UCSD-AML1 (cell line): ENCODE data around the gene PPP1R36.

Source experiments
- DNase-seq: peaks from one replicate; lab custom pipeline; 2025; ENCODE audit not compliant: unreplicated experiment; lab: John Stamatoyannopoulos, UW

Gene PPP1R36, protein sequence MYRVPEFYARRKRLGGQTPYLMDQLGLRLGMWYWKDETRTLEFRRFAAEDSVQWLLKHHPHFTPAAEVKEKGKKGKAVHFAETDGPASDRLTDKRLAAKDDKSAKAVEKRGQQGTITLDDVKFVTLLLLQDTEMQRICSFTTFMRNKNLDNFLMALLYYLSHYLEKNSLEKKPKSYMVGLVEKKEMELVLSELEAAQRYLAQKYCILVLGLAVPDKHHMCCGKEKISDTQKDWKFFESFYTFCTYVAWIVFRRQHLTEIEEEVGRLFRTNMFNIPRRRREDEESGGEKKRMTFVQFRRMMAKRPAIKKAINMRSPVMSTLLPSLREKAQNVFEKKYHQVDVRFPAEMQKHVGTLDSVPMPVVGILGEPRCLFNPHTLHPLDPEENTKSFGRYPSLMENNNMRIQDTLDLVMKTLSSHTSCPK

DNA sequence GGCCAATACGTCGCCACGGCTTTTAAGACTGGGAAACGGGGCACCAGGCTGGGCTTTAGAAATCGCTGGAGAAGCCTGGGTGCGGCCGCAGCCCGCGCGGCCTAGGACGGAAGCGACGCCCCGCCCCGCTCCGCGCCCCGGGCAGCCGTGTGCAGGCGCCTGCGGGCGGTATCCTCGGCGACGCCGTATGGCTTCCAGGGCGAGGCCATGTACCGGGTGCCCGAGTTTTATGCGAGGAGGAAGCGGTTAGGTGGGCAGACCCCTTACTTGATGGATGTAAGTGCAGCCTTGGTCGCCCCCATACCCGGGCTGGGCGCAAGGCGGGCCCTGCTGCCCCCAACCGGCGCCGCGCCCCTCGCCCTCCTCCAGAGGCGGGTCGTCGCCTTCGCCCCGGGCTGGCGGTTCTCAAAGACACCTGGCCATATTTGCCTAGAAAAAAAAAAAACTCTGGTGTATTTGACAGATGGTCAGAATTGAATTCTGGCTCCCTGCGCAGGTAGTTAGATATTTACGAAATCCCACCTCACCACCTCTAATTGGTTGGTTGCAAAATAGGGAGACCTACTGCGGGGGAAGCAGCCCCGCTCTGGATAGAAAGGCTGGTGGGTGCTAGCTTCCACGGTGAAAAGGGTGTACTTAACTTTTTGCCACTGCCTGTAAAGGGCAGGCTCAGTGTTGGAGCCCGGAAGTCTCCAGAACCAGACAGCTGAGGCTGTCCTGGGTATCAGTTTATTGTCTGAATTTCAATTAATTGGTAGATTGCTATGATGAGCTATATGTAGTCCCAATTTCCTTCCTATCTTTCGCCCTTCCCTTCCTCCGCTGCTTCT, at the start of gene PPP1R36:
Gene PPP1R36 (plus strand): TSS at position 171 of the 830 bp plus-strand sequence. CDS start 37 bp downstream, at position 208.
- peak; percentile 20 for DNase-seq

DNA sequence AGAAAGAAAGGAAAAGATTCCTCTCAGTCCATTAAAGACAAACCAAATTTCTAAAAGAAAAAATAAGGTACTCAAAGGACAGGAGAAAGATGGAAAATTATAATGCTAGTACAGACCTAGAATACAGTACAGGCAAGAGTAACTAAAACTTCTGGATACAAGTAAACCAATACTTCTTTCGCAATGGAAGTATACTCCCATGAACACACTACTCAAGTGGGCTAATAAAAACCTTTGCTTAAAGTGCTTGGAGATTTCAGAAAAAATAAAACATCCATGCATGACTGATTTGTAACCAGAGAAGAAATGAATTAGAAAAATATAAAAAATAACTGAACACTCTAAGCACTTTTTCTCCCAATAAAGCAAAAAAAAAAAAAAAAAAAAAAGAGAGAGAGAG, 49.7 kb upstream of the PPP1R36 start:
- DNase-seq = no peak

DNA sequence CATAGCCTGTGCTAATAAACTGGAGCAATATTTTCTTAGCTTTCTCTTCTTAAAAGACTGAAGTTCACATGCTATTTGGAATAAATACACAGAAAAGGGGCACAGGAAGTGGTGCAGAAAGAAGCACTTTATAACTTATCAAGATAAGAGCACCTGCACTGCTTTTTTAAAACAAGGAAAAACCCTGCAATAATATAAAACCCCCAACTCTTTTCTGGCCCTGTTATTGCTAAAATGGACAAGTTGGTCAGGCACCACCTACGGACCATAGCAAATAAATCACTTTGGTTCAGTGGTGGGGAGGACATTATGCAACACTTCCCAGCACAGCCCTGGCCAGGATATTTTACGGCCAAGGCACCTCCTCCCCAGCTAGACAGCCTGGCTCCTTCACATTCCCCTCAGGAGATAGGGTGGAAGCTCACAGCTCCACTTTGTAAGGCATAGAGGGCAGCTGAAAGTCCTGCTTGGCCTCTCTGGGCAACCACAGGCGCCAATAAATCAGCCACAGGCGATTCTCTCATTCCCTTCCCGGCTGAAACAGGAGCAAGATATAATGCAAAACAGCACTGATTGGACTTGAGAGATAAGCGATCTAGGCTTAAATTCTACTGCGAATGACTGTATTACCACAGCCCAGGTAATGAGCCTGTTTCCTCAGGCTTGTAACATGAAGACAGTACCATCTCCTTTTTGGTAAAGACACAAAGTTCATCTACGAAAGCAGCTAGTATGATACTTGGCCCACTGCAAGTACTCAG, 48.2 kb upstream of the PPP1R36 start:
- peak; percentile 25 for DNase-seq

DNA sequence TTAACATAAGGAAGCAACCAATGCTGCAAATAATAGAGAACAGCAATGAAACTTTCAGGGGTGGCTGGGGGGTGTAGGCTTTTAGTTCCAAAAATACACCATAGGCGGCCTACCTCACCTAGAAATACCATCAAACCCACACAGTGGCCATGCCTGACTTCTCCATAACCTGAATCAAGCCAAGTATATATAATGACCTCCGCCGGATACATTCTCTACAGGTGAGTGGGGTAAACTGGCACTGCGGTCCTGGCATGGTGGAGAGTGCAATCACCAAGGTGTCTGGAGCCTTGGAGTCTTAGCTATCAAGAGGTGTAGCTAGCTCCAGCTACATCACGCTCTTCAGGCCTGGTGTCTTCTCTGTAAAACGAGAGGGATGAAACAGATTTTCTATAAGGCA, 47.3 kb upstream of the PPP1R36 start:
- DNase-seq = no peak

DNA sequence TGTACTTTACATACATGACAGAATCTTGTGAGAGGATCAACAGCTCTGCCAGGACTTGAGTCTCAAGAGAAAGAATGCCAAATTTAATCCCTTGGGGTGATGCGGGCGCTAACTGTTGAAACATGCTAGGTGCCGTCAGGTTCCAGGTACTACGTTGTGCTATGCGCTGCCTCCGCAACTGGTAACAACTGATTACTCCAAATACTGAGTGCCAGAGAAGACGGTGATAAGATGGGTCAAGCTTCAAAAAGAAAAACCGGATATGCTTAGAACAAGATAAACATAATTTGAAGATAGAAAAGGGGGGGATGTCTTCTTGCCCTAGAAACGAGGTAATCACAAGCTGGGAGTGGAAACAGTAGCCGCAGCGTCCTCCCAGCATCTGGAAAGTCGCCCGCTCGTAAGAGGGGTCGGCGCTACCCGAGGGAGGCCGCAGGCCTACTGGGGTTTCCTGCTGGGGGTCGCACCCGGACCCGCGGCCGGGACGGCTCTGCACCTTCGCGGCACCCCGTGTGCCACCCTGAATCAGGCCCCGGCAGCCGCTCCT, 46.8 kb upstream of the PPP1R36 start:
- peak; percentile 24 for DNase-seq

DNA sequence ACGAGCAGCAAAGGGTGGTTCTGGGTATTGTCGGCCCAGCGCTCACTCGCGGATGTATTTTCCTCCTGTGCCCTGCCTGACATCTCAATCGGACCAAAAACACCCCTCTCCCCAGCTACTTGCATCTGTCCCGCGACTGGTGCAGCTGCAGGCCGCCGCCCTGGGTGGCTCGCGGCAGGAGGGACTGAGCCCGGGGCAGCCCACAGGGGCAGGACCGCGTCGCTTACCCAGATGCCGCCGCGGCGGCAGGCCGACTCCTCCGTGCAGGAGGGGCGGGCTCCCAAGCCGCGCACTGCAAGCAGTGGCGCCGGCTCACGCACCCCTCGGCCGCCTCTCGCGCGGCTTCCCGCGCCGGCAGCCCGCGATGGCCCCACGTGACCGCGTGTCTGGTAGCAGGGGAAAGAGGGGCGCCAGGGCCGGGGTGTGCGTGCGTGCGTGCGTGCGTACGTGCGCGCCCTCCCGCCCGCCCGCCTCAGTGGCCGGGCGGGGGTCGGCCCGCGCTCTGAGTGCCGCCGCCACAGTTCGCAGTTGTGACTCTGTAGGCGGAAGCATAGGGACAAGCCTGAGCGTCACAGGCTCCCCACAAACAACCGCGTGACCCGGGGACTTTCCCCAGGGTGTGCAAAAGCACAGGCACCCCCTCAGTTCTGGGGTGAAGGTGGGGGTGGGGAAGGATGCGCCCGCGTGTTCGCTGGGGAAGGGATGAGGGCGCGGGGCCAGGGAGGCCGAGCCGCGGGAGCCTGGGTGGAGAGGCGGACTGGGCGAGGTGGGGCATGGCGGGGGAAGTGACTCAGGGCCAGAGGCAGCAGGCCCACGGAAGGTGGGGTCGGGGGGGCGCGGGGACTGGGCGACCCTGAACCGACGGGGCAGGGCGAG, 46.1 kb upstream of the PPP1R36 start, which contains the start of gene ZBTB25:
Gene ZBTB25 (minus strand): TSS at position 405 of the 876 bp plus-strand sequence. CDS start 13,305 bp downstream, outside the sequence.
- DNase-seq = peak; percentile 92

DNA sequence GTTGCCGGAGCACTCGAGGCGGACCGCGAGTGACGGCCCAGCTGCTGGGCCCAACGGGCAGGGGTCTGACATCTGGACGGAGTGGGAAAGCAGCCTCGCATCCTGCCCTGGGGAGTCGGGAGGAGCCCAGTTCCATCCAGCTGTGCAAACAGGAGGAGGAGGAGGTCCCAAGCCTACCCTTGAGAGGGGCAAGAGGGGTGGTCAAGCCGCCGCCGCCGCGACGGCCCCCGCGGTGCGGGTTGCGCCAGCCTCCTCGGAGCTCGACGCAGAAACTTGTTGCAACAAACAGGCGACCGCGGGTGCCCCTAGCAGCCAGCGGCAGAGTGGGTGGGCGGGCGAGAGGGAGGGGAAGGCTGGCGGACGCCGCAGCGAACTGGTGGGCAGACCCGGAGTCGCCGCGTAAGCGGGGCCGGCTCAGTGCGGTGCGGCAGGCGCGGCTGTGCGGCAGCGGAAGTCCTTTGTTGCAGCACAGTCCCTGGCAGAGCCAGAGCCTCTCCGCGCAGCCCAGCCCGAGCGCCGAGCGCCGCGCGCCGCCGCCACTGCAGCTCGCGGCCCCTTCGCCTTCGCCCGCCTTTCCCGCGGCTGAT, 45.4 kb upstream of the PPP1R36 start, which contains the start of gene ZBTB1:
Gene ZBTB1 (plus strand): TSS at position 461 of the 587 bp plus-strand sequence. CDS start 16,735 bp downstream, outside the sequence.
- DNase-seq = peak; percentile 82

DNA sequence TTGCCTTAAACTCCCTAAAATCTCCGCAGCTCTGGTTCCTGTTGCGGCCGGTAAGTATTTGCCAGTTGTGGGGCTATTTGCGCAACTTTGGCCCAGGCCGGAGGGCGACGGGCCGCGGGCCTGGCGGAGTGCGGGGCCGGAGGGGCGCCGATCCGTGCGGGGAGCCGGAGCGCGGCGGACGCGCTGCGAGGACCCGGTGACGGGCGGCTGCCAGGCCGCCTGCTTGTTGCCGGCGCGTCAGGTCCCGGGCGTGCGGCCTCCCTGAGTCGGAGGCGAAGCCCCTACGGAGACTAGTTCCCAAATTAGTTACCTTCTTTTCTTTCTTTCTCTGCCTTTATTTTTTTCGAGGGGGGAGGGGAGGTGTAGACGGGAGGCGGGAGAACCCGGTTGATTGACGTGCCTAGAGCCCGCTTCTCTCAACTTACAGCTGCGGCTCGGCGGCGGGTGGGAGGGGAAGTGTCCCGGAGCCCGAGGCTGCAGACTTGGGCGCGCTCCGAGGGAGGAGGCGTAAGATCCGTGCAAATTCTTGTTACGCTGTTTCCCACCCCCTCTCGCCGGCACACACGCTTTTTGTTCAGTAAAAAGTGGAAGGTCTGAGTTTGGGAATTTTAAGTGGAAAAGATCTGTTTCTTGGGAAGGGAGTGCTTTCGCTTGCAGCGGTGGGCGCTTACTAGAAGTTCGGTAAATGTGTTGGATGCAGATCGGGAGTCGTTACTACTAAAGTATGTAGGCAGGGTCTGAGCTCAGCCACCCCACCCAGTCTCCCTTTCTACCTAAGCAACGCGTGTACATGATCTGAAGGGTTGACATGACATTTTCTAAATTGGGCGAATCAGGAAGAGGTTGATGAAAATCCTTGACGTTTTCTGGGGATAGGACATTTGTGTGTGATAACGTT, 44.6 kb upstream of the PPP1R36 start:
- DNase-seq = peak; percentile 74

DNA sequence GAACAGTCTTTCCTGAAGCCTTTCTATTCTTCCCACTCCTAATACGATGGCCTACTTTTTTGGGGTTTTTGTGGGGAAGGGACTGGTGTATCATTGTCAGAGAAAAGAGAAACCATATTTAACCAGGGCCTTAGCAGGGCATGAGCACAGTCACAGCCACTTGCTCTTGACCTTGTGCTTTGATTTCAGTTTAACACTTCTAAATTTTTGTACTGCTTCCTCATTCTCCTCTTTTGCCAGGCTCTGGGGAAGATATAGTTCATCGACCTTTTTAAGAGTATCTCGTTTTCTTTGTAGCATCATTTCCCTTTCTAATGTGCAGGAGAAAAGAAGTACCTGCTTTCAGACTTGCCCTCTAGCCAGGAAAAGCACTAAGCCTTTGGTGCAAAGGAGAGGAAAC, 43.0 kb upstream of the PPP1R36 start:
- DNase-seq = no peak

DNA sequence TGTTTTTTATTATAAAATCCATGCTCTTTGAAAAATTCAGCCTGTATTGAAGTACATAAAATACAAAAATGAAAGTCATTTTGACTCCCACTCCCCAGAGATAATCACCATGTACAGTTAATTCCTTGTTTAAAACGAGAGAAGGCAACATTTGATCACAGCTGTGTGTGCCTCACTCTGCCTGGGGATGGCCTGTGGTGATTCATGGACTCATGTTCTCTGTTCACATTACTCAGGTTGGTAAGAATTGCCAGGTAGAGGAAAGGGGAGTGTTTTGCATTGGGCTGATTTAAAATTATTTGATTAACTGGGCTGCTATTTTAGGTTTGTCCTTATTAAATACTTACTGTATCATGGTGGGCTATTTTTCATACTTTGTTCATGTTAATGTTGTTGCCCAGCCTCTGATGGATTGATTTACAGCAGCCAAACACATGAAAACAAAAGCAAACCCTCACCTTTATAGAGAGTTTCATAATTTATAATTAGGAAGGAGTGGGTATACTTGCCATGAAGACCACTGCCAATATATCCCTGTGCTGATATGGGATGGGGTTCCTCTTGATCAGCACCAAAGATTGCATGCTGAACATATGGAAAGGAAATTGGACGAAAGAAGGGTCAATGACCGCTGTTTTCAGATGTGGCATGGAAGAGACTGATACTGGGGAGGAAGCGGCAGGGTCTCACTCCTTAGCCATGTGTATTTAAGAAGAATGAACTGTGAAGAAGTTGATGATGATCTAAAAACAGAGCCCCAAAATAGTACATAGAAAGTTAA, 42.2 kb upstream of the PPP1R36 start:
- no peak for DNase-seq

DNA sequence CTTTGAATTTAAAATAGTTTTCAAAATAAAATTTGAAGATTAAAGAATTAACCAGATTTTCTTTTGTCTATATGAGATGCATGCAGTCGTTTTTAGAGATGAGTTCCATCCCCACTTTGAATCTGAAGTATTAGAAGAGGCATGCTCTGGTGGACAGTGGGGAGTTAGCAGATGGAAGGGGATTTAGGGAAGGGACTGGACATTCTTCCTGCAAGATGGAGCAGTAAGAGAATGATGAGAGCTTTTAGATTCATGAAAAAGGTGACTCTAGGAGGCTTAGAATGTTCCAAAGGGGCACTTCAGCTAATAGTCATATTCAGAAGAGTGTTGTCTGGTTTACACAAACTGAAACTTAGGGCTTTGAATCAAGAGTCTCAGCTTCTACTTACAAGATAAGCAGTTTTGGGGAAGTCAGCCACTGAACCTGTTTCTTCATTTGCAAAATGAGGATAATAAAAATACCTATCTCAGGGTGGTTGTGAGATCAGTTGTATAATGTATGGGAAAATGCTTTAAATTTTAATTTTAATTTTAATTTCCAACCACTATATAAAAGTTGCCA, 41.5 kb upstream of the PPP1R36 start:
- DNase-seq = no peak

DNA sequence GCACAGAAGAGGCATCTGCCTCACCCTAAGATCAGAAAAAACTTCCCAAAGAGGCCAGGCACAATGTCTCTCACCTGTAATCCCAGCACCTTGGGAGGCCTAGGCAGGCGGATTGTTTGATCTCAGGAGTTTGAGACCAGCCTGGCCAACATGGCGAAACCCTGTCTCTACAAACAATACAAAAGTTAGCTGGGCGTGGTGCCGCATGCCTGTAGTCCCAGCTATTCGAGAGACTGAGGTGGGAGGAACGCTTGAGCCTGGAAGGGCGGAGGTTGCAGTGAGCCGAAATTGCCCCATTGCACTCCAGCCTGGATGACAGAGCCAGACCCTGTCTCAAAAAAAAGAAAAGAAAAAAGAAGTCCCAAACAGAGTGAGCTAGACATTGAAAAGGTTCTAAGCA, 40.7 kb upstream of the PPP1R36 start:
- no peak for DNase-seq

DNA sequence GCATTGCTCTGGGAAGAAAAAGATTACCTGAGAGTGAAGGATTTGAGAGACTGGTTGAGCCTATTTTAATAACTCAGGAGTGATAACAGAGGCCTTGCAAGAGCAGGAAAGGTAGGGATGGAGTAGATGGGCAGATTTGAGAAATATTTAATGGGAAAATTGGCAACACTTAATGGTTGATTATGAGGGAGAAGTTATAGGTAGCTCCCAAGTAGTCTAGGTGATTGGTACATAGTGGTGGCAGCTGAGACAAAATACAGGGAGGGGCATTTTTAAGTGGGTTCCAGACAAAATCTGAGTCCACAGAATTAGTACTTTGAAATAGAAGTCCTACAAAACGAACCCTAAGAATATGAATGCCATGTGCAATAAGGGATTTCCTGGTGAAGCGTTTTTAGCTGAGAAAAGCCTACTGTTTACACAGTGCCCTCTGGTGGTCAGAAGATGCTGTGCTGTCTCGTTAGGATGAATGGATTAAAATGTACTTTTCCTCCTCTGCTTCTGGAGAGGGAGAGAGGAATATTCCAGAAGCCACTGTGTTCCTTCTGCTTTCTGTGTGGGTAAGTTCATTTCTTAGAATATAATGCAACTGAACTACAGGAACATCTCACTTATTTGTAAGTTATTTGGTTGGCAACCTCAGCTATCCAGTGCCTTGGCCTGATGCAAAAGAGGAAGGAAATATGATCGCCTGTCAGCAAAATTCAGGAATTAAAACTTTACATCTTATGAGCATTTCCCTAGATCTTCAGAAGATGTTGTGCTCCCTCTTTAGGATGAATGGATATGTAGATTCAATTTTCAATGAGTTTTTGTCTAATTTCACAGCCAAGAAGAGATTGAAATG, 38.7 kb upstream of the PPP1R36 start:
- peak; percentile 20 for DNase-seq

DNA sequence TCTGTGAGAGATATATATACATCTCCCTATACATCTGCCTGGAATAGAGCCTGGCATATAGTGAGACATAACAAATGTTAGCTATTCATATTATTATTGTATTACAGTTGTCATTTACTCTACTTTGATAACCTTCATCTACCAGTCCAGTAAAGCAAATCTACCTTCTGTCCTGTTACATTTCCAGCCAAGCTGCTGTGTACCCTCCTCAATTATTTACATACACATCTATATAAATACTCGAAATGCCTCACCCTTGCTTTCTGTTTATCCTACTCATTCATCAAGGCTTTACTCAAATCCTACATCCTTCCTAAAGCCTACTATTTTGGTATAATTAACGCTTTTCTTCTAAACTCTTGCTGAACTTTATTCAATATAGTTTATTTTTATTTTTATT, 36.5 kb upstream of the PPP1R36 start:
- no peak for DNase-seq

DNA sequence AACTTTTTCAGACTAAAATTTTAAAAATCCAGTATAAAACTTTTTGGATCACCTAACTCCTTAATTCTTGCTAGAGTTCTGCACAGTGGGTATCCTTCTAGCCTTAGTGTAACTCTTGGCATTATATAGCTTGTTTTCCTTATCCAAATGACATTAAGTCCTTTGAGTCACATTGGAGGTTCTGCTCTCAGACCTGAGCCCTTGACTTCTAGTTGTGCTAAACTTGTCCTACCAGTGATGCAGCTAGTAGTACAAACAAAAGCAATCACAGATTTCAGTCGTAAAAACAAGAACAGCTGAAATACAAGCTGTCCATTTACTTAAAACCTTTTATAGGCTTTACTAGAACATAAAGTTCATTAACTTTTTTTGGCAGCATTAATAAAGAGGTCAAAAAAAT, 34.7 kb upstream of the PPP1R36 start:
- no peak for DNase-seq

DNA sequence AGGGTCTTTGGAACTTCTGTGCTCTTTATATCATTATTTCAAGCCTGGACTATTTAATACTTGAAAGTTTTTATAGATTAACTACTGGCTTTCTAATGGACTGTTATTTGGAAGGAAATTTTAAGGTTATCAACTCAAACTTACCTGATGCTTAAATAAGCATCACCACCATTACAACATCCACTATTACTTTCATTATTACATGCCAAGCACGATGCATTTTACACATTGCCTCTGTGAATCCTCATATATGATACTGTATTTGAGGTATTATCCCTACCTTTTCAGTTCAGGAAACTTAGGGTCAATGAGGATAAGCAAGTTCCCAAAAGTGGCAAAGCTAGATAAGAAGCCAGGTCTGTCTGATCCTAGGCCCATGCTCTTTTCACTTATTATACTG, 32.8 kb upstream of the PPP1R36 start:
- no peak for DNase-seq
